ENCODE measurements around the gene ZFYVE21.

The ZFYVE21 gene

DNA sequence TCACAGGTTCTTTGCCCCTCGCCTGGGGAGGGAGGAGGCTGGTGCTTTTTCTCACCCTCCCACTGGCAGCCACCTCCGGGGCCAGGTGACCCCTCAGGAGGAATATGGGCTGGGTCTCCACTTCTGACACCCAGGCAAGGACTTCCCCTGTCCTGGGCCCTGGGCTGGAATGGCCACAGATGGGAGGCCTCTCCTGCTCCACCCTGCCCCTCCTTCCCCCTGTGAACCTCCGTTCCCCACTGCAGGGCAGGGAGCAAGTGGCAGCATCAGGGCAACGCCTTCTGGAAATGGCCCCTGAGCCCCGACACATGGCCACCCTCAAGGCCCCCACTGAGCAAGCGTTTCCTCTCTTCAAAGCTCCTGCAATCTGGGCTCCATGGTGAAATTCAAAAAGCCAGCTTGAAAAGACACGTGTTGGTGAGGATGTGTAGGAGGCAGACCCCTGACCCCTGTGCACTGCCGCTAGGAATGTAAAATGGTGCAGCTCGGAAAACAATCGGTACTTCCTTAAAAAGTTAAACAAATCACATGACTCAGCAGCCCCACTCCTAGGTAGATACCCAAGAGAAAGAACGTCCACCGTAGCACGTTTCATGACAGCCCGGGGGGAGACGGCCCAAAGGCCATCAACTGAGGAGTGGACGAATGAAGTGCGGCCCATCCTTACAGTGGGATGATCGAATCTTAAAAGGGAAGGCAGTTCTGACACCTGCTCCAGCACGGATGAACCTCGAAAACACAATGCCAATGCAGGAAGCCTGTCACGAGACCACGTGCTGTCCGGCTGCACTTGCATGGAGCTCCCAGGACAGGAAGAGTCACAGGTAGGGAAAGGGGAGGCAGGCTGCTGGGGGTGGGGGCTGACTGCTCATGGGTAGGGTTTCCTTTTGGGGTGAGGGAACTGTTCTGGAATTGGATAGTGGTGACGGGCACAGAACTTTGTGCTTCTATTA lies 11.9 kb upstream of the ZFYVE21 start:
- Histone ChIP-seq H3K4me3 (no peak overlapping the region), H3K27ac (peak overlapping the region in 6 of 21 experiments; percentile 4 to 74 (median 32))

DNA sequence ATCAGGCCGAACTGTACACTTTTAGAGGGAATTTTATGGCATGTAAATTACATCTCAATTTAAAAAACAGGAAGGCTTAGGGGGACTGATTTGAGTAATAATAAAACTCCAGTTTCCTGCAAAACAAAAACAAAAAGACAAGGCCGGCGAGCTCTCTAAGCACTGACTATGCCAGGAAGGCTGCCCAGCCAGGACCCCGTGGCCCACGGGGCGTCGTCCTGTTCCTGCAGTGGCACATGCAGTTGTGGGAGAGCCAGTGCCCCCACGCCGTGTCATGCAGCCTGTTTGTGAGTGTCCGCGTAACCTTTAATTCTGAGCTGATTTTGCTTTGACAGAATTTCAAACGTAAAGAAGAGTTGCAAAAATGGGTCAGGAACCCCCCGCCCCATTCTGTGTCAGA lies 10.9 kb upstream of the ZFYVE21 start:
- no peak overlapping the region for H3K4me3 ChIP-seq
- H3K27ac ChIP-seq = peak overlapping the region in 7 of 21 experiments; percentile 6 to 74 (median 29)

DNA sequence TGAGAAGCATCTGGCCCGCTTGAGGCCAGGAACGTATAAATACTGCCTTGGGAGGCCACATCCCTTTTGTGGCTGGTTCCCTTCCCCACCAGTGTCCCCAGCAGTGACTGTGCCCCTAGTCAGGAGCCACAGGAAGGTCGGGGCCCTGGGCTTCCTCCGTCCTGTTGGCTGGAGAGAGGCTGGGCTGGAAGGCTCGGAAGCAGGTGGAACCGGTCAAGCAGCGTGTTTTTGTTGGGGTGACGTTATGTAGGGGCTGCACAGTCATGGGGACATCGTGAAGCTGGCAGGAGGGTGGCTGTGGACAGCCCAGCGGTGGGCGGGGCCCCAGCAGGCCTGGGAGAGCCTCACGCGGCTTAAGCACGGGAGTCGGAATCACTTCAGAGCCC lies 10.5 kb upstream of the ZFYVE21 start:
- H3K27ac ChIP-seq = peak overlapping the region in 8 of 21 experiments; percentile 2 to 74 (median 18)
- H3K4me3 ChIP-seq = no peak overlapping the region

DNA sequence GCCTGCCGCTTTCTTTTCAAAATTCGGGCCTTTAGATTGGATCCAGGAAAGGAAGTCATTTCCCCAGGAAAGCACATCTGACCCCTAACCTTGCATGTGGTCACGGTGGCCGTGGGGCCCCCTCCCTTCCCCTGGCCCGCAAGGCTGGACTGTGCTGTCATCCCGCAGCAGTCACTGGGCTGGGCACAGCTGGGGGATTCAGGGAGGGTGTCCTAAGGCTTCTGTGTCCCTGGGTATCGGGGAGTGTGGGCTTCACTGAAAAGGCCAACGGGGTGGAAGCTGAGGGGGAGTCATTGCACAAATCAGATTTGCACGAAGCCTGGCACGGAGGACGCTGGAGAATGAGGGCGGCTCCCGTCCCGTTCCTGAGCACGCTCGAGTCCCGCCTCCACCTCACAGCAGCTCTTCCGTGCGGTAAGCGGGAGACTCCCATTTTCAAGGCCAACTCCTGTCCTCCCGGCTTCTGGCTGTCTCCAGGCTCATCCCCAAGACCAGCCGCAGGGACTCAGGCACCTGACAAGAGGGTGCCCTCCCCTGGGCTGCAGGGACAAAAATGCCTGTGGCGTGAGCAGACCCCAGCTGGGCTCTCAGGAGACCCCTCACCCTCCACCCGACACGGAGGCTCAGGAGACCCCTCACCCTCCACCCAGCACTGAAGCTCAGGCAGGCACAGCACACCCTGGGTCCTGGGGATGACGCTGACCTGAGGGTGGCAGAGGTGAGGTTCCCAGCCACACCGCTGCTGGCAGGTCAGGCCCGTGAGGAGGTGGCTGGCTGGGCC lies 9.9 kb upstream of the ZFYVE21 start:
- no peak overlapping the region for H3K4me3 ChIP-seq
- H3K27ac ChIP-seq = peak overlapping the region in 7 of 21 experiments; percentile 2 to 72 (median 29)

DNA sequence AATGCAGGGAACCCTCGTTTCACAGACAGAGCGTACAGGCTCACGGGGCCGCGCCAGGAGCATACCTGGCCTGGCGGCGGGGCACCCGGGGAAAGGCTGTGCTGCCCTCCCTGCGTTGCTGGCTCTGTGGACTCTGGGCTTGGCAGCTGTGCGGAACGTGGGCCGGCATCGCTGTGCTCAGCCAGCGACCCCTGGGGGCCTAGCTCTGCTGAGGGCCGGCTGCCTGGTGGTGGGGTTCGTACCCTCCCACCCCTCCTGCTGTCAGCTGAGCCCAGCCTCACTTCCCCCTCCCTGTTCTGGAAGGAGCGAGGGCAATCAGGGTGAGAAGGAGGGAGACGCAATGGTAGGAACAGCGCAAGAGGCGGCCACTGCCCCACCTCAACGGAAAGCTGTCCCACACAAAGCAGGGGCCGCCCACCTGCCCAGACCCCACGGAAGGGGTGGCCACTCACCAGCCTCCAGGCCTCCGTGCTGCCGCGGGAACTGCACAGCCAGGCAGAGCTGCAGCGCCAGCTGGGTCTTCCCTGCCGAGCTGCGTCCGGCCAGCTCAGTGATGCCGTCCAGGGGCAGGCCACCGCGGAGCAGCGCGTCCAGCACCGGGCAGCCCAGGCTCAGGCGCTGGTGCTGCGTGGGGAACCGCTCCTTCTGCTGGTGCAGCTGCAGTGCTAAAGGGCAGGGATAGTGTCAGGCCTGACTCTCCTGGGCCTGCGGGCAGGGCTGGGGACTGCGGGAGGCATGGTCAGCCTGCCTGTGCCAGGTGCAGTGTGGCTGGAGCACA lies 8.9 kb upstream of the ZFYVE21 start:
- H3K27ac ChIP-seq = peak overlapping the region in 1 of 21 experiments; percentile 72
- no peak overlapping the region for H3K4me3 ChIP-seq

DNA sequence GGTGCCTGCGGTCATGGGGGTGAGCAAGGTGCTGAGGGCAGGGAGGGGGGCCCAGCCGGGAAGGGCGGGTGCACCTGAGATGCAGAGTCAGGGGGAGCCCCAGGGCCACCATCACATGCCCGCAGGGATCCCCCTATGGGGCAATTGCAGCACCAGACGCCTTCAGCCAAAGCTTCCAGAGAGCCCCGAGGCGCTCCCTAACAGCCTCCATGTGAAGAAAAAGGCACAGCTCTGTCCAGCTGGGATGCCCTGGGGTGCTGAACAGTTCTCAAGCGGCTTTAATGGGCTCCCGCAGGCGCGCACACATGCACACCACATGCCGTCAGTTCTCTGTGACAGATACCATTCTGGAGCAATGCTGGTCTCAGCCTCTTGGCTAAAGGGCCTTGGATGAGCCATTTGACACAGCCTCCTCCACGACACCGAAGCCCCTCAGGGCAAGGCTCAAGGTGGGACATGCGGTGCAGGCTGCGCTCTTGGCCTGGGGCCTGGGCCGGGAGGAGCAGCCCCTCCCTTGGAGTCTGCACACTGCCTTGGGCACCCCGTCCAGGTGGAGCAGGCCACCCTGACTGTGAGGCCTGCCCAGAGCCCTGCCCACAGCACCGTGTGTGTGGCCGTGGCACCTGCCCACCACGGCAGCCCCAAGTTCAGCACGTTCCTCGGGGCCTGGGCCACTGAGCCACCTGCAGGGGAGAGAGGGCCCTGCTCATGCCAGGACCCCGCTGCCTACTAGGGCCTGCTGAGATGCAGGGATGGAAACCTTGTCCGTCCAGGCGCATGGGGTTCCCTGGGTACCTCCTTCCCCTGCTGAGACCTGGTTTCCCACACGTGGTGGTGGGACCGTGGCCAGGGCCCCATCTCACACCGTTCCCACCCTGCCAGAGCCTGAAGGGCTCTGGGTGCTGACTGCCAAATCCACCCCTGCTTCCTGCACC lies 8.0 kb upstream of the ZFYVE21 start:
- no peak overlapping the region for H3K4me3 ChIP-seq
- H3K27ac ChIP-seq = peak overlapping the region in 1 of 21 experiments; percentile 9

DNA sequence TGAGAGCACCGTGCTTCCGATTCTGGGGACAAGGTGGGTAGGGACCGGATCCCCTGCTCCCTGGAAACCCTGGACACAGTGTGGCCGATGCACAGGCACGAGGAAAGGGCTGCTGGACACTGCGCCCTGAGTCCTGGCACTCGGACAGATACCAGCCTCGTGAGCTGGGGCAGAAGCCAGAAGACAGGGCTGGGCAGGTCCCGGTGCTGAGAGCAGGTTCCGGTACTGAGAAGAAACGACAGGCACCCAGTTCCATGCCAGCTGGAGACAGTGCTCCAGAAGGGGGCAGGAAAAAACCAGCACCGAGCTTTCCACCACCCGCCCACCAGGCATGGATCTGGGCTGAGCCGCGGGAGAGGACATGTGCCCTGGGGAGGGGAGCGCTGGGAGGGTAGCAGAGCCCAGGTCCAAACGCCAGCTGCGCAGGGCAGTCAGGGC lies 6.8 kb upstream of the ZFYVE21 start:
- Histone ChIP-seq H3K27ac (peak overlapping the region in 2 of 21 experiments; percentile 9 to 37), H3K4me3 (no peak overlapping the region)

DNA sequence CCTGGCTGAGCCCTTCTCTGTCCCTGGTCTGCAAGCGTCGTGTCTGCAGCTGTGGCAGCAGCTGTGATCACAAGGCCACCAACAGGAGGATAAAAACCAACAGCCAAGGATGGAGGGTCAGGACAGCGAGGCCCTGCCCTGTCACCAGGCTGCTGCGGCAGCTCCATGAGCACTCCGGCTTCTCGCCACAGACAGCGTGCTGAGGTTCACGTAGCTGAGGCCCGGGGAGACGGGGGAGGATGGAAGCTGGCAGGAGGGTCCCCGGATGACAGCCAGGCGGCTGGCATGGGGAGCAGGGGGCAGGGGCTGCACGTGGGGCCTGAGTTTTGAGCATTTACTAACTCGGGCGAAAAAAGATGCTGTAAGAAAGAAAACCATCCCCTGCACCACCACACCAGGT lies 5.8 kb upstream of the ZFYVE21 start:
- Histone ChIP-seq H3K27ac (no peak overlapping the region), H3K4me3 (no peak overlapping the region)

DNA sequence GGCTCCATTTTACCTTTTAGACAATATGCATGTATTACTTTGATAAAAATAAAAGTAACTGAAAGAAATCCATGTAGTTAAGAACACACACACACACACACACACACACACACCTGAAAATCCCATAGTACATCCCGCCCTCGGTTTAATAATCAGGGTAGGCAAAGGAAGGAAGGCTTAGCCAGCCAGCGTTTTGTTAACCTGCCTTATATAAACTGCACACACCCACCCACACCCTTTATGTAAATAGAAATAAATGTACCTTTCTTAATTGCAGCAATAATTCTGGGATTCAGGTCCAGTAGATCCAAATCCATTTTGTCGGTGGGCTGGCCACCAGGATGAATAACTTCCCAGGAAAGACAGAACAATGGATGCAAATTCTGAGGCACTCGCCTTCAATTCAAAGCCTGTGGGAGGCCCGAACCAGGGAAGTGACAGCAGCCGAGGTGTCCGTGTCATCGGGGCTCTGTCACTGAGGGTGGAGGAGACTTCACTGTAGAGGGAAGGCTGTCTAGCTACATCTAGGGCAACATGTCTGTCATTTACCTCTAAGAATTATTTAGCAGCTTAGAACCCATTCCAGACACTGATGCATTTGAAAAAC lies 4.7 kb upstream of the ZFYVE21 start:
- Histone ChIP-seq H3K4me3 (no peak overlapping the region), H3K27ac (peak overlapping the region in 15 of 21 experiments; percentile 16 to 85 (median 74))

DNA sequence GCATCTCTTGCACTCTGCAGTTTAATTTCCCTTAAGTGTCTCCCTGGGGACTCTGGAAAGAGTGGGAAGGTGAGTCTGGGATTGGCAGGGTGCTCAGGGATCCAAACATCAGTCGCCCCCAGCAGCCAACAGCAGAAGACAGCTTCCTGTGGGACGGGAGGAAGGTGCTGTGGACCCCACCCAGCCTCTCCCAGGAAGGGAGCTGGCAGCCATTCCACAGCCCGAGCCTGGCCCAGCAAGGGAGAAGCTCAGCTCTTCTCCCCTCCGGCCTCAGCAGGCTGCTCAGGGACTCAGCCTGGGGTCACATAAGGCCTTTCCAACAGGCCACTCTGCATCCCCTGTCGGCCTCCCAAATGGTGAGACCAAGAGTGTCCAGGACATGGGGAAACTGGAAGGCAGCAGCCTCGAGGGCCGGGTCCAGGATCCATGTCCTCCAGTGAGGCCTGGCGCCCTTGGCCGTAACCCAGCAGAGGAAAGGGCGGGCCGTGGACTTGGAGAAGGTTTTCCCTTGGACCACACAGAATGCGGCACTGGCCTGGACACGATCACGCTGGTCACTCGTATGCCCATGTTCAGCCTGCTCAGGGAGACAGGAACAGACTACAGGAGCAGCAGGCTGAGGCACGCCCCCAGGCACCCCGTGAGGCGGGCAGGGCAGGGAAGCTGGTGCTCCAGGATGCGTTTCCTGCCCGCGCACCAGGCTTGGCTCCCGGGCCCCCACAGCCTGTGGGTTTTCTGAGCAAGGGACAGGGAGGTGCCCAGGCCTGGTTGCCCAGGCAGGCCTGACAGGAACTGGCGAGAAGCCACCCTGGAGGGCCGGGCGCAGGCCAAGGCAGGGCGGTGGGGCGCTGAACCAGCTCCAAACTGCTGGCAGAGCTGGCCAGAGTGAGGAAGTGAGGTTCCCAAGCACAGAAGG lies 3.8 kb upstream of the ZFYVE21 start:
- Histone ChIP-seq H3K4me3 (no peak overlapping the region), H3K27ac (peak overlapping the region in 20 of 21 experiments; percentile 16 to 85 (median 73))

DNA sequence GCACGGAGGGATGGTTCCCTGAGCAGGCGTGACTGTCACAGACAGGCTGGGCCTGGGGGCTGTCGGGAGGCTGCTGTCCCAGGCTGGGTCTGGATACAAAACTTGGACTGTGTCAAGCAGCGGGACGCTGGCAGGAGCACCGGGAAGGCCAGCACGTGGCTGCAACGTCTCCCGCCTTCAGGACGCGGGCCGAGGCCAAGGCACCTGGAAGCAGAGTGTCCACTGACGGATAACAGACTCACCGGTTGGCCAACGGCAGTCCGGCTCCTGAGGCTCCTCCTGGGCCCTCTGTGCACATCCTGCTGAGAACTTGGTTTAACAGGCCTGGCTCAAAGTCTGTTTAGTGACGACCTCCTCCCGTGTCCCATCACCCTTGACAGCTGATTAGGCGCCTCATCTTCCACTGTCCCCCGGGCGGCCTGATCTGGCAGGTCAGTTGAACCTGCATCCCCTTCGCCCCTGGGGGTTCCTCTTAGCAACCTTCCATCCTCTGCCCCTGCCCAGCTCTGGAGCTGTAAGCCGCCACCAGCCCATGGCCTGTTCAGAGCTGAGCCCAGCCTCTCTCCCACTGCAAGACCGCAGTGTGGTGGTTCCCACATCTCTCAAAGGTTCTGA lies 2.9 kb upstream of the ZFYVE21 start:
- Histone ChIP-seq H3K4me3 (no peak overlapping the region), H3K27ac (peak overlapping the region in 19 of 21 experiments; percentile 17 to 85 (median 73))

DNA sequence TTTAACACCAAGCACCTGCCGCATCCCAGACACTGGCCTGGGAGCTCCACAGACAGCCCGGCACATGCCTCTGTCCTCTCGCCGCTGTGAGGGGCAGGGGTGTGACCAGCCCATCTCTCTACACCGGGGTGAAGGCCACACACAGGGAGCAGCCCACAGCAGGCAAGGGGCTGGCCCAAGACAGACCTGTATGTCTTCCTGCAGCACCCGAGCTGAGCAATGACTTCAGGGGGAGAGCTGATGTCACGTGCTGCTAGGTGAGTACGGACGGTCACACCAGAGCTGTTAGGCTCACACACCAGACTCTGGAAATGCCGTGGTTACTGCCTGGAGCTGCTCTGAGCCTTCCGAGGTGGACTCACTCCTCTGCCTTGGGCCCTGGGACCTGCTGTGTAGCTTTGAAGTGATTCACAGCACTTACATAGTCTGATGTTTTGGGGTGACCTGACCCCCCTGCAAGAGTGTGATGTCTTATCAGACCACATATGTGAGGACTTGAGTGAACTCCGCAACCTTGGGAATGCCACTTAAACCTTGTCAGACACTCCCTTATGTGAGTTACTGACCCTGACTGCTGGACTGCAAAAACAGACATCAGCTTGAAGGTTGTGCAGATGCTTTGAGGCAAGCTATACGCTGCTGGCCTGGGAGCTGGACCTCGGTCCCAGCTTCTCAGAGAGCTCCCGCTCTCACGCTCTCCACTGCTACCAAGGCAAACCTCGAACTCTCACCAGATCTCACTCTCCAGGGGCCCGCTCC lies 2.1 kb upstream of the ZFYVE21 start:
- H3K4me3 ChIP-seq = no peak overlapping the region
- peak overlapping the region in 4 of 21 experiments; percentile 15 to 83 (median 70) for H3K27ac ChIP-seq

DNA sequence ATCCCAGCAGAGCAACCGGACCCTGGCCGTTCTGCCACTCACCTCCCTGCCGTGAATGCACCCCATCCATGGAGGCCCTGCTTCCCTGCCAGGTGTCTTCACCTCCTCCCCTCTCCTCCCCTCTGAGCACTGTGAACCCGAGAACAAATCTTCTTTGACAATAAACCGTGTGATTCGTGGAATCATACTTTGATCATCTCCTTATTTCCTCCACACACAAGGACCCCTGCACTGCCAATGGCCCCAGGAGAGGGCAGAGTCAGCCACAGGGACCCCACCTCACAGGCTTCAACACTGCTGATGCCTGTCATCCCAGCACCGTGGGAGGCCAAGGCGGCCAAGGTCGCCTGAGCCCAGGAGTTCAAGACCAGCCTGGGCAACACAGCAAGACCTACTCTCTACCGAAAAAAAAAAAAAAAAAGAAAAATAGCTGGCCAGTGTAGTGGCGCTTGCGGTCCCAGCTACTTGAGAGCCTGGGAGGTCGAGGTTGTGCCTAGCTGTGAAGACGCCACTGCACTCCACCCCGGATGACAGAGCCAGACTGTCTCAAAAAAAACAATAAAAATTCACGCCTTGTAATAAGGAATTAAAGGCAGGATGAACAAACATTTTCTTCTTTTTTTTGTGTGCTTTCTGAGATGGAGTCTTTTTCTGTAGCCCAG lies 1.4 kb upstream of the ZFYVE21 start:
- H3K27ac ChIP-seq = peak overlapping the region in 4 of 21 experiments; percentile 15 to 79 (median 69)
- peak overlapping the region in 6 of 7 experiments; percentile 39 to 97 (median 74) for H3K4me3 ChIP-seq

DNA sequence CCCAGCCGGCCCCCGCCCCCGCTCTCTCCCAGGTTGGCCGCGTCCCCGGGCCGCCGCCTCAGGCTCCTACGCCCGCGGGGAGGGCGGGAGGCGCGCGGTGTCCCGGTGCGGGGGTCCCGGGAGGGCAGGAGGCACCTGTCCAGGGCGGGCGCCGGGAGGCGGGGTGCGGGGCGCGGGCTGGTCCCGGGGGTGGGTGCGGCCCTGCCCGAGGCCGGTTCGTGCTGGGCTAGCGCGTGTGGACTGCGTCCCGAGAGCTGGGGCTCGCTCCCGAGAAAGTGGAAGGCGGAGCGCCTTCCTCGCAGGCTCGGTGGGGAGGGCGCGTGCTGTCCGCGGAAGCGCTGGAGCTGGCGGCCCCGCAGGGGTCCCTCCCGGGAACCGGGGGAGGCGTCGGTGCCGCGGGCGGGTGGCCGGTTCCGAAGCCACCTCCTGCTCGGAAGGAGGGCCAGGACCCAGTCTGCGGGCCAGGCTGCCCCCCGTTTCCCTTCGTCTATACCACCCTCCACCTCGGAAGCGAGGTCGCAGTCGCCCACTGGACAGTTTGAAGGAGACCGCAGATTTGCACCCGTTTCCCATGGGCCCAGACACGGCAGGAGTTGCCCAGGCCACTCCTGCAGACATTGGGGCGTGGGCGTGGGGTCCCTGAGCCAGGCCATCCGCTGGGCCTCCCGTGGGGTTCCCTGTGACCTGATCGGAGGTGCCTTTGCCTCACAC lies 636 bp downstream of the ZFYVE21 start:
- Histone ChIP-seq H3K27ac (peak overlapping the region; percentile 29 to 92 (median 82)), H3K4me3 (peak overlapping the region; percentile 39 to 97 (median 78))
